D721Med (cell line): ENCODE measurements around the gene PVALEF.
A peak's percentile ranks its signal among the peaks of the same experiment; 100 is the strongest.
"Not testable (repeated sequence)": the region's sequence is repeated elsewhere in the genome, so short reads cannot be mapped to it uniquely, and the experiment has no call there.

Experiments used
- DNase-seq: peaks from one replicate; pipeline ENCODE4 v3.0.0; 2011; ENCODE audit warnings: low spot score; ENCODE audit not compliant: insufficient read length
- FAIRE-seq: peaks from 2 replicates; lab custom pipeline; 2011; peaks lifted over from hg19 to GRCh38; lab: Jason Lieb, UNC
- CTCF ChIP-seq: IDR thresholded peaks from 2 replicates; pipeline ENCODE4 v1.5.1; 2012; ENCODE audit warnings: mild to moderate bottlenecking, control low read depth; ENCODE audit not compliant: insufficient read depth; ENCODE audit errors: missing control alignments

PVALEF gene

DNA sequence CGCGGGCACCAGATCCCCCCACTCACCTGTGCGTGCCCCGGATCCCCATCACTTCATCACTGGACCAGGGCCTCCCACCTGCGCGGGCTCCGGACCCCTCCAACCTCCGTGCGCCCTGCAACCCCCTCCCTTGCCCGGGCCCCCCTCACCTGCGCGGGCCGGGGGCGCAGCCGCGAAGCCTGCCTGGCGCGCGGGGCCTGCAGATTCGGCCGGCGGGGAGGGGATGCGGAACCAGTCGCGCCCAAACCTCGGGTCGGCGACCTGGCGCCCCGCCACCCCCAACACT, 57.3 kb downstream of the PVALEF start:
- DNase-seq (no peak), FAIRE-seq (no peak)
- no peak for TF ChIP-seq CTCF

GRCh38 chr17:81222906-81223761, 57.8 kb downstream of the PVALEF start, which contains the start of gene CEP131:
TSS of gene CEP131 (minus strand) at chr17:81222965. CDS start at chr17:81220056, 2,909 bp downstream.
- no peak for TF ChIP-seq CTCF
- peak; percentile 99 for DNase-seq
- no peak for FAIRE-seq

- DNase-seq, result no peak
- no peak for TF ChIP-seq CTCF
- FAIRE-seq, result no peak
Observed at GRCh38 chr17:81223762-81224130, 58.4 kb downstream of the PVALEF start.

DNA sequence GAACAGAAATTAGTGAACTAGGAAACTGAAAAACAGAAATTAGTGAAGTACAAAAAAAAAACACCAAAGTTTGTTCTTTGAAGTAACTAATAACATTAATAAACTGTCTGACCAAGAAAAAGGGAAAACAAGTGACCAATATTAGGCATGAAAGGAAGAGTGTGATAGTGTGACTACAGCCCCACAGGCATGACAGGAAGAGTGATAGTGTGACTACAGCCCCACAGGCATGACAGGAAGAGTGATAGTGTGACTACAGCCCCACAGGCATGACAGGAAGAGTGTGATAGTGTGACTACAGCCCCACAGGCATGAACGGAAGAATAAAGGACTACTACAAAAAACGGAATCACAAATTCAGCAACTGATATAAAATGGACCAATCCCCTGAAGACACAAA, 62.3 kb downstream of the PVALEF start:
- DNase-seq, FAIRE-seq: not testable (repeated sequence)

GRCh38 chr17:81228420-81228819, 63.1 kb downstream of the PVALEF start:
- FAIRE-seq (no peak), DNase-seq (no peak)
- no peak for TF ChIP-seq CTCF

GRCh38 chr17:81228834-81229665, 63.7 kb downstream of the PVALEF start:
- DNase-seq (no peak), FAIRE-seq (no peak)
- no peak for TF ChIP-seq CTCF

DNA sequence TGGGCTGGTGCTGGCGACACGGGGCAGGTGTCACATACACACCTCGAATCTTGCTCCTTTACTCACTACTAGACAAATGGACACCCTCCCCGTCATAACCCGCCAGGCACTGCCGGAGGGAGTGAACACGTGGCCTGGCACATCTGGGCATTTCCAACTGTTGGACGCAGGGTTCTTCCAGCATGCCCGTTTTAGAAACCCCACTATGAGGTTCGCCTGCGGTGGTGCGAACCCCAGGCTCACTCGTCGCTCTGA, 64.3 kb downstream of the PVALEF start:
- TF ChIP-seq CTCF, result no peak
- DNase-seq (no peak), FAIRE-seq (no peak)
